HepG2 (cell line): Measurements from ENCODE around the gene PROM2. TPM values are rescaled to one million over a fixed set of nuclear protein-coding genes. Genes with fewer than 3 reads are reported as not detected.

Experiments used
- CC2D1A ChIP-seq: sonication (generic); formaldehyde crosslinking; IDR thresholded peaks from 2 replicates; pipeline ENCODE4 v1.8.1; 2023; ENCODE audit warnings: mild to moderate bottlenecking, missing genetic modification reagents
- CCDC6 ChIP-seq: sonication (generic); formaldehyde crosslinking; IDR thresholded peaks from 2 replicates; pipeline ENCODE4 v1.8.1; 2022; ENCODE audit warnings: mild to moderate bottlenecking, missing genetic modification reagents, moderate library complexity
- CEBPB ChIP-seq: IDR thresholded peaks from 2 replicates; pipeline ENCODE4 v1.6.1; 2011; ENCODE audit warnings: low read depth, low read length, improper control_type of control experiment, borderline replicate concordance
- CHCHD3 ChIP-seq: sonication (generic); formaldehyde crosslinking; IDR thresholded peaks from 2 replicates; pipeline ENCODE4 v1.8.0; 2022; ENCODE audit warnings: mild to moderate bottlenecking, missing genetic modification reagents, moderate library complexity
- ETV5 ChIP-seq: IDR thresholded peaks from 2 replicates; pipeline ENCODE4 v1.6.1; 2018; ENCODE audit warnings: missing biosample characterization, missing genetic modification reagents, inconsistent platforms, borderline replicate concordance
- FOXK1 ChIP-seq: sonication (generic); formaldehyde crosslinking; IDR thresholded peaks from 2 replicates; pipeline ENCODE4 v1.4.0; 2020; ENCODE audit warnings: low read depth, missing genetic modification reagents, borderline replicate concordance
- GATAD1 ChIP-seq: IDR thresholded peaks from 2 replicates; pipeline ENCODE4 v1.6.1; 2016; ENCODE audit warnings: missing genetic modification reagents, missing compliant biosample characterization
- GLI4 ChIP-seq: sonication (generic); formaldehyde crosslinking; IDR thresholded peaks from 2 replicates; pipeline ENCODE4 v1.5.1; 2020; ENCODE audit warnings: missing genetic modification reagents, mild to moderate bottlenecking, moderate library complexity, borderline replicate concordance
- MED1 ChIP-seq: sonication (generic); formaldehyde crosslinking; IDR thresholded peaks from 2 replicates; pipeline ENCODE4 v1.4.0; 2020; ENCODE audit warnings: missing genetic modification reagents
- NBN ChIP-seq: fragments of 450-650 bp; conservative IDR thresholded peaks from 2 replicates; pipeline ENCODE4 v1.6.1; 2017
- NFIC ChIP-seq: IDR thresholded peaks from 2 replicates; pipeline ENCODE4 v1.6.1; 2012; ENCODE audit warnings: mild to moderate bottlenecking, low read length, inconsistent platforms
- TSC22D2 ChIP-seq: sonication (generic); formaldehyde crosslinking; IDR thresholded peaks from 2 replicates; pipeline ENCODE4 v1.5.1; 2020; ENCODE audit warnings: missing genetic modification reagents, mild to moderate bottlenecking, borderline replicate concordance
- XRCC5 ChIP-seq: fragments of 200-400 bp; formaldehyde crosslinking; optimal IDR thresholded peaks from 2 replicates; pipeline ENCODE3; 2017; ENCODE audit warnings: mild to moderate bottlenecking, low read length
- ZFP1 ChIP-seq: IDR thresholded peaks from 2 replicates; pipeline ENCODE4 v1.6.1; 2016
- ZFP36L1 ChIP-seq: sonication (generic); formaldehyde crosslinking; IDR thresholded peaks from 2 replicates; pipeline ENCODE4 v1.8.0; 2022; ENCODE audit warnings: mild to moderate bottlenecking, missing genetic modification reagents, moderate library complexity
- ZNF350 ChIP-seq: sonication (generic); formaldehyde crosslinking; IDR thresholded peaks from 2 replicates; pipeline ENCODE4 v1.4.0; 2020; ENCODE audit warnings: mild to moderate bottlenecking, low read depth, missing genetic modification reagents, borderline replicate concordance
- ZNF383 ChIP-seq: sonication (generic); formaldehyde crosslinking; IDR thresholded peaks from 2 replicates; pipeline ENCODE4 v1.4.0; 2020; ENCODE audit warnings: missing genetic modification reagents, mild to moderate bottlenecking, borderline replicate concordance
- ZNF530 ChIP-seq: sonication (generic); formaldehyde crosslinking; IDR thresholded peaks from 2 replicates; pipeline ENCODE4 v1.5.0; 2020; ENCODE audit warnings: low read depth, mild to moderate bottlenecking, missing genetic modification reagents
- ZNF556 ChIP-seq: sonication (generic); formaldehyde crosslinking; IDR thresholded peaks from 2 replicates; pipeline ENCODE4 v1.4.0; 2020; ENCODE audit warnings: mild to moderate bottlenecking, missing genetic modification reagents, borderline replicate concordance
- ZNF589 ChIP-seq: sonication (generic); formaldehyde crosslinking; conservative IDR thresholded peaks from 2 replicates; pipeline ENCODE4 v1.8.0; 2022; ENCODE audit warnings: mild to moderate bottlenecking, moderate library complexity, missing genetic modification reagents
- polyA plus RNA-seq, 8 experiments: library from polyadenylated mRNA; depleted of rRNA in 3 of 8; stranded (reverse) in 7 of 8; unstranded in 1 of 8; fragments of >200 nt; fragmentation: Illumina TruSeq in 4 of 8; extraction: Trizol in 4 of 8; gene quantifications; 2 replicates each; pipeline versions ENCODE4 v1.2.1 to v1.2.3, GENCODE V29; 2011 to 2016; ENCODE audit warnings: low read depth in 4 of 8, missing spikeins in 1 of 8, mixed read lengths in 1 of 8; ENCODE audit not compliant: insufficient read depth in 1 of 8
- total RNA-seq, 5 experiments: library from RNA; depleted of rRNA; stranded (reverse); fragments of >200 nt; fragmentation: Illumina TruSeq; extraction: Trizol; gene quantifications; 2 replicates each; pipeline ENCODE4 v1.2.3, GENCODE V29; 2016; ENCODE audit warnings: low read depth in 1 of 5
- TF ChIP-seq, protein P1 (sequence below): IDR thresholded peaks from 2 replicates; pipeline ENCODE4 v1.6.1; 2016; ENCODE audit warnings: mild to moderate bottlenecking
- TF ChIP-seq, protein P2 (sequence below): sonication (generic); formaldehyde crosslinking; IDR thresholded peaks from 2 replicates; pipeline ENCODE4 v1.4.0; 2020; ENCODE audit warnings: missing genetic modification reagents, borderline replicate concordance
- TF ChIP-seq, protein P3 (sequence below), 2 experiments: fragments of 450-650 bp in 1 of 2; sonication (generic) in 1 of 2; formaldehyde crosslinking; IDR thresholded peaks; 2 replicates each; pipeline versions ENCODE4 v1.5.0 to v1.8.0; 2020 to 2022; ENCODE audit warnings: mild to moderate bottlenecking in 1 of 2, missing genetic modification reagents in 1 of 2
- TF ChIP-seq, protein P4 (sequence below): sonication (generic); formaldehyde crosslinking; IDR thresholded peaks from 2 replicates; pipeline ENCODE4 v1.8.1; 2023; ENCODE audit warnings: missing genetic modification reagents, inconsistent platforms, borderline replicate concordance

PROM2 gene
- total and polyA plus RNA-seq, 2 of the 13 experiments (the other 11 are each of a cell fraction or from before 2014, with no cell fraction given): not detected

DNA sequence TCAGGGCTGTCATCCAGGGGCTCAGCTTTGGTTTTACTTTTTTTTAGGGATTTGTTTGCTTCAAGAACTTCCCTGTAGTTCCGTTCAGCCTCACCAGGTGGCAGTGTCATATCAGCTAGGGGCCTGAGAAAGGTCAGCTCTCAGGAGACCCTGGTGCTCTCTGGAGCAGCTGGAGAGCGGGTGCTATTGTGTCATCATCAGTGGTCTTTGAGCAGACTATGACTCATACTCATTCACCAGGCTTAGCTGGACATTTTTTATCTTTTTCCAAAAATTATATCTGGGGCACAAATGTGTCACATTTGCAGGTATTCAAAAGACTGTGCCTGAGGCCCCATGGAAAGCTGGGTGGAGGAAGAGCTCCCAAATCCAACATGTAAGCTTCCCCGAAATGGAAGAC, 42.5 kb upstream of the PROM2 start (continued):
- TF ChIP-seq MED1 (CRISPR knock-in tag) (no peak), CHCHD3 (CRISPR knock-in tag) (no peak), NBN (no peak), GATAD1 (CRISPR knock-in tag) (peak; percentile 42; the same call in 1 of the 2 replicates), FOXK1 (CRISPR knock-in tag) (peak; percentile 40; the same call in 1 of the 2 replicates), CCDC6 (CRISPR knock-in tag) (0 out of 2 replicates have a peak, but pooled peaks have one; percentile 34), NFIC (no peak), TSC22D2 (CRISPR knock-in tag) (no peak), ZNF383 (CRISPR knock-in tag) (no peak), ETV5 (CRISPR knock-in tag) (peak; percentile 34; the same call in 1 of the 2 replicates), ZNF530 (no peak), CC2D1A (CRISPR knock-in tag) (no peak), ZNF589 (CRISPR knock-in tag) (no peak), ZFP1 (no peak), ZFP36L1 (CRISPR knock-in tag) (no peak), ZNF350 (CRISPR knock-in tag) (0 out of 2 replicates have a peak, but pooled peaks have one; percentile 31), CEBPB (peak; percentile 91), GLI4 (CRISPR knock-in tag) (0 out of 2 replicates have a peak, but pooled peaks have one; percentile 64), ZNF556 (CRISPR knock-in tag) (no peak), XRCC5 (peak; percentile 82)
- TF ChIP-seq, protein P1, sequence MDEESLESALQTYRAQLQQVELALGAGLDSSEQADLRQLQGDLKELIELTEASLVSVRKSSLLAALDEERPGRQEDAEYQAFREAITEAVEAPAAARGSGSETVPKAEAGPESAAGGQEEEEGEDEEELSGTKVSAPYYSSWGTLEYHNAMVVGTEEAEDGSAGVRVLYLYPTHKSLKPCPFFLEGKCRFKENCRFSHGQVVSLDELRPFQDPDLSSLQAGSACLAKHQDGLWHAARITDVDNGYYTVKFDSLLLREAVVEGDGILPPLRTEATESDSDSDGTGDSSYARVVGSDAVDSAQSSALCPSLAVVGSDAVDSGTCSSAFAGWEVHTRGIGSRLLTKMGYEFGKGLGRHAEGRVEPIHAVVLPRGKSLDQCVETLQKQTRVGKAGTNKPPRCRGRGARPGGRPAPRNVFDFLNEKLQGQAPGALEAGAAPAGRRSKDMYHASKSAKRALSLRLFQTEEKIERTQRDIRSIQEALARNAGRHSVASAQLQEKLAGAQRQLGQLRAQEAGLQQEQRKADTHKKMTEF (CRISPR knock-in tag): 0 out of 2 replicates have a peak, but pooled peaks have one; percentile 33
- TF ChIP-seq, protein P2, sequence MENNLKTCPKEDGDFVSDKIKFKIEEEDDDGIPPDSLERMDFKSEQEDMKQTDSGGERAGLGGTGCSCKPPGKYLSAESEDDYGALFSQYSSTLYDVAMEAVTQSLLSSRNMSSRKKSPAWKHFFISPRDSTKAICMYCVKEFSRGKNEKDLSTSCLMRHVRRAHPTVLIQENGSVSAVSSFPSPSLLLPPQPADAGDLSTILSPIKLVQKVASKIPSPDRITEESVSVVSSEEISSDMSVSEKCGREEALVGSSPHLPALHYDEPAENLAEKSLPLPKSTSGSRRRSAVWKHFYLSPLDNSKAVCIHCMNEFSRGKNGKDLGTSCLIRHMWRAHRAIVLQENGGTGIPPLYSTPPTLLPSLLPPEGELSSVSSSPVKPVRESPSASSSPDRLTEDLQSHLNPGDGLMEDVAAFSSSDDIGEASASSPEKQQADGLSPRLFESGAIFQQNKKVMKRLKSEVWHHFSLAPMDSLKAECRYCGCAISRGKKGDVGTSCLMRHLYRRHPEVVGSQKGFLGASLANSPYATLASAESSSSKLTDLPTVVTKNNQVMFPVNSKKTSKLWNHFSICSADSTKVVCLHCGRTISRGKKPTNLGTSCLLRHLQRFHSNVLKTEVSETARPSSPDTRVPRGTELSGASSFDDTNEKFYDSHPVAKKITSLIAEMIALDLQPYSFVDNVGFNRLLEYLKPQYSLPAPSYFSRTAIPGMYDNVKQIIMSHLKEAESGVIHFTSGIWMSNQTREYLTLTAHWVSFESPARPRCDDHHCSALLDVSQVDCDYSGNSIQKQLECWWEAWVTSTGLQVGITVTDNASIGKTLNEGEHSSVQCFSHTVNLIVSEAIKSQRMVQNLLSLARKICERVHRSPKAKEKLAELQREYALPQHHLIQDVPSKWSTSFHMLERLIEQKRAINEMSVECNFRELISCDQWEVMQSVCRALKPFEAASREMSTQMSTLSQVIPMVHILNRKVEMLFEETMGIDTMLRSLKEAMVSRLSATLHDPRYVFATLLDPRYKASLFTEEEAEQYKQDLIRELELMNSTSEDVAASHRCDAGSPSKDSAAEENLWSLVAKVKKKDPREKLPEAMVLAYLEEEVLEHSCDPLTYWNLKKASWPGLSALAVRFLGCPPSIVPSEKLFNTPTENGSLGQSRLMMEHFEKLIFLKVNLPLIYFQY: 0 out of 2 replicates have a peak, but pooled peaks have one; percentile 42
- TF ChIP-seq, protein P3, sequence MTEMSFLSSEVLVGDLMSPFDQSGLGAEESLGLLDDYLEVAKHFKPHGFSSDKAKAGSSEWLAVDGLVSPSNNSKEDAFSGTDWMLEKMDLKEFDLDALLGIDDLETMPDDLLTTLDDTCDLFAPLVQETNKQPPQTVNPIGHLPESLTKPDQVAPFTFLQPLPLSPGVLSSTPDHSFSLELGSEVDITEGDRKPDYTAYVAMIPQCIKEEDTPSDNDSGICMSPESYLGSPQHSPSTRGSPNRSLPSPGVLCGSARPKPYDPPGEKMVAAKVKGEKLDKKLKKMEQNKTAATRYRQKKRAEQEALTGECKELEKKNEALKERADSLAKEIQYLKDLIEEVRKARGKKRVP (CRISPR knock-in tag; IDR thresholded peaks at IDR 0.05): peak in 1 of 2 experiments; percentile 58; a peak in 1 of 4 replicates
- TF ChIP-seq, protein P4, sequence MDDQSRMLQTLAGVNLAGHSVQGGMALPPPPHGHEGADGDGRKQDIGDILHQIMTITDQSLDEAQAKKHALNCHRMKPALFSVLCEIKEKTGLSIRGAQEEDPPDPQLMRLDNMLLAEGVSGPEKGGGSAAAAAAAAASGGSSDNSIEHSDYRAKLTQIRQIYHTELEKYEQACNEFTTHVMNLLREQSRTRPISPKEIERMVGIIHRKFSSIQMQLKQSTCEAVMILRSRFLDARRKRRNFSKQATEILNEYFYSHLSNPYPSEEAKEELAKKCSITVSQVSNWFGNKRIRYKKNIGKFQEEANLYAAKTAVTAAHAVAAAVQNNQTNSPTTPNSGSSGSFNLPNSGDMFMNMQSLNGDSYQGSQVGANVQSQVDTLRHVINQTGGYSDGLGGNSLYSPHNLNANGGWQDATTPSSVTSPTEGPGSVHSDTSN: no peak
